ENCODE data around the gene SLC6A7.

DNA sequence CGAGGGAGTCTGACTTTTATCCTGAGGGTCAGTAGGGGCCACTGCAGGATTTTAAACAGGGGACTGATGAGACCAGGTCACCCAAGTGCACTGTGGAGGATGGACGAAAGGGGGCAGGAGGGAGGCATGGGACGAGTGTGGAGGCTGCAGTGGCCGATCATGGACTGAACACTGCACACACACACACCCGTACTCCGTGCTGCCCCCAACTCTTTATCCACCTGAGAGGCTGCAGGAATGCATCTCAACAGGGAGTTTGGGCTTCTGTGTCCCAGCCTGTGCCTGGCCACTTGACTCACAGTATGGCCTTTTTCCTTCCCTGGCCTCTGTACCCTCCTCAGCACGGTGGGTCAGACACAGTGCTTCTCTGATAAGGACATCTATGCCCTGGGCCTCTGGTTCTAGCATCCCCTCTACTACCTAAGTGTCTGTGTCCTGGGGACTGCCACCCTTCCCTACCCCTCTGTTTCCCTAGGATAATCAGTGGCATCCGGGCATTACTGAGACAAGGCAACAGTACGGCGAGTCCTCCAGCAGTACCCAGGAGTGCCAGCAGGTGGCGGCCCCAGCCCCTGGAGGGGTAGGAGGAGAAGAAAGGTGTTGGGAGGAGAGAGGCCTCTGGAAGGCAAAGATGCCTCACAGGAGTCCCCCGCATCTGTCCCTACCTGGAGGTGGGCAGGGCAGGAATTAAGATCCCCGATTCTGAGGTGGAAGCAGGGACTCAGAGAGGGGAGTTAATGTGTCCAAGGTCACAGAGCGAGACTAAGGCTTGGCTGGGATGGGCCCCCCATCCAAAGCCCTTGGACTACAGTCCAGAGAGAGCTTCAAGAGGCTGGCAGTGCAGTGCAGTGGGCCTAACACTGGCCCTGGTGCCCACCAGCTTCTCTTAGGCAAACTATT is 28.4 kb upstream of the SLC6A7 start:
- TF ChIP-seq CTCF (conservative IDR thresholded peaks at IDR 0.05) (peak; percentile 96), EZH2 (IDR thresholded peaks at IDR 0.05; ENCODE audit: low read depth) (no peak)

Data from PC-9 (cell line).